GM23338 (cell line): ENCODE results near the gene CPLX1. TPM values are rescaled to one million over a fixed set of nuclear protein-coding genes. Genes with fewer than 3 reads are reported as not detected.

Source experiments
- ATAC-seq: fragments of 200-7000 bp; cut with Tn5 transposase; 3 replicates; pipeline ENCODE4 v1.9.1; 2020
- DNase-seq: peaks from one replicate; pipeline ENCODE4 v3.0.0-alpha.2; 2015; ENCODE audit warnings: low spot score
- H2AFZ ChIP-seq: fragments of 200-600 bp; sonication (generic); 2 replicates; pipeline ENCODE4 v1.8.0; 2016; ENCODE audit warnings: antibody characterized with exemption, mild to moderate bottlenecking, moderate library complexity
- H3F3A ChIP-seq: fragments of 200-600 bp; sonication (generic); replicated peaks from 2 replicates; pipeline ENCODE4 v1.8.0; 2017; ENCODE audit warnings: antibody characterized with exemption, mixed run types, low read depth
- H3K27ac ChIP-seq: fragments of 200-600 bp; sonication (generic); 2 replicates; pipeline ENCODE4 v1.6.1; 2016; ENCODE audit warnings: low read depth
- H3K27me3 ChIP-seq: fragments of 200-600 bp; sonication (generic); 2 replicates; pipeline ENCODE4 v1.8.0; 2016; ENCODE audit warnings: mild to moderate bottlenecking, mixed run types, moderate library complexity; ENCODE audit not compliant: insufficient read depth
- H3K36me3 ChIP-seq: fragments of 200-600 bp; sonication (generic); 2 replicates; pipeline ENCODE4 v1.8.0; 2016; ENCODE audit warnings: mild to moderate bottlenecking; ENCODE audit not compliant: insufficient read depth
- H3K4me1 ChIP-seq: fragments of 200-600 bp; sonication (generic); 2 replicates; pipeline ENCODE4 v1.8.0; 2016; ENCODE audit warnings: mild to moderate bottlenecking, moderate library complexity; ENCODE audit not compliant: insufficient read depth
- H3K4me2 ChIP-seq: fragments of 200-600 bp; sonication (generic); 2 replicates; pipeline ENCODE4 v1.7.1; 2017; ENCODE audit warnings: mixed run types
- H3K4me3 ChIP-seq: fragments of 200-600 bp; sonication (generic); 2 replicates; pipeline ENCODE4 v1.6.1; 2016; ENCODE audit warnings: mixed run types
- H3K79me2 ChIP-seq: fragments of 200-600 bp; sonication (generic); replicated peaks from 2 replicates; pipeline ENCODE4 v1.8.0; 2017; ENCODE audit warnings: mild to moderate bottlenecking; ENCODE audit not compliant: insufficient read depth
- H3K9me2 ChIP-seq: fragments of 200-600 bp; sonication (generic); 2 replicates; pipeline ENCODE4 v1.8.0; 2017; ENCODE audit not compliant: insufficient read depth
- H4K20me1 ChIP-seq: fragments of 200-600 bp; sonication (generic); replicated peaks from 2 replicates; pipeline ENCODE4 v1.8.0; 2017; ENCODE audit warnings: mild to moderate bottlenecking; ENCODE audit not compliant: insufficient read depth
- H3K27ac Mint-ChIP-seq: 2 replicates; pipeline ENCODE4 v1.8.0; 2020; ENCODE audit warnings: inconsistent platforms, mild to moderate bottlenecking, moderate library complexity, mixed read lengths
- H3K27me3 Mint-ChIP-seq: 3 replicates; pipeline ENCODE4 v1.8.0; 2022; ENCODE audit warnings: low read depth, mild to moderate bottlenecking, moderate library complexity, mixed read lengths, inconsistent platforms; ENCODE audit not compliant: insufficient read depth, poor library complexity
- H3K36me3 Mint-ChIP-seq: 3 replicates; pipeline ENCODE4 v1.8.0; 2021; ENCODE audit warnings: low read depth, mild to moderate bottlenecking, inconsistent platforms, moderate library complexity, mixed read lengths
- H3K4me1 Mint-ChIP-seq: 3 replicates; pipeline ENCODE4 v1.8.0; 2020; ENCODE audit warnings: mild to moderate bottlenecking, inconsistent platforms, mixed read lengths
- H3K4me3 Mint-ChIP-seq: 3 replicates; pipeline ENCODE4 v1.8.0; 2021; ENCODE audit warnings: moderate library complexity, mild to moderate bottlenecking, inconsistent platforms, mixed read lengths
- H3K9me3 Mint-ChIP-seq: 3 replicates; pipeline ENCODE4 v1.8.0; 2020; ENCODE audit warnings: moderate library complexity, mild to moderate bottlenecking, inconsistent platforms, mixed read lengths
- CREB1 ChIP-seq: fragments of 250-450 bp; sonication (Bioruptor Pico); IDR thresholded peaks from 2 replicates; pipeline ENCODE4 v1.5.0; 2020; ENCODE audit warnings: low read depth, mild to moderate bottlenecking, moderate library complexity
- EZH2 ChIP-seq: fragments of 200-600 bp; sonication (generic); IDR thresholded peaks from one replicate; pipeline ENCODE4 v1.8.0; 2017; ENCODE audit warnings: antibody characterized with exemption, mild to moderate bottlenecking, low read depth; ENCODE audit not compliant: unreplicated experiment
- EZH2phosphoT487 ChIP-seq: fragments of 200-600 bp; sonication (generic); IDR thresholded peaks from one replicate; pipeline ENCODE4 v1.8.1; 2018; ENCODE audit warnings: antibody characterized with exemption; ENCODE audit not compliant: unreplicated experiment
- JUNB ChIP-seq: IDR thresholded peaks from one replicate; pipeline ENCODE4 v1.6.1; 2016; ENCODE audit warnings: antibody characterized with exemption; ENCODE audit not compliant: unreplicated experiment
- NANOG ChIP-seq: IDR thresholded peaks from 2 replicates; pipeline ENCODE4 v1.6.1; 2016; ENCODE audit warnings: antibody characterized with exemption, borderline replicate concordance
- POLR2AphosphoS5 ChIP-seq: IDR thresholded peaks from 2 replicates; pipeline ENCODE4 v1.6.1; 2016; ENCODE audit warnings: antibody characterized with exemption, low read depth
- ZNF114 ChIP-seq: fragments of 250-450 bp; sonication (Bioruptor Pico); IDR thresholded peaks from 2 replicates; pipeline ENCODE4 v1.5.0; 2020; ENCODE audit warnings: mild to moderate bottlenecking, moderate library complexity
- ZNF331 ChIP-seq: fragments of 250-450 bp; sonication (Bioruptor Pico); IDR thresholded peaks from 2 replicates; pipeline ENCODE4 v1.5.0; 2020; ENCODE audit warnings: low read depth, mild to moderate bottlenecking, moderate library complexity
- polyA plus RNA-seq: library from polyadenylated mRNA; unstranded; fragments of >200 nt; fragmentation: Nextera tagmentation; extraction: Ambion mirVana; gene quantifications from 2 replicates; pipeline ENCODE4 v1.2.1, GENCODE V29; 2016
- total RNA-seq: library from RNA; depleted of rRNA; stranded (reverse); fragments of >200 nt; shearing (Covaris generic); gene quantifications from 2 replicates; pipeline ENCODE4 v1.2.3, GENCODE V29; 2014
- TF ChIP-seq, protein P1 (sequence below): IDR thresholded peaks from one replicate; pipeline ENCODE4 v1.6.1; 2018; ENCODE audit warnings: antibody characterized with exemption; ENCODE audit not compliant: unreplicated experiment

CPLX1 gene
- total and polyA plus RNA-seq, 2 experiments from 2014 or later, result 0.86 to 0.97 TPM

DNA sequence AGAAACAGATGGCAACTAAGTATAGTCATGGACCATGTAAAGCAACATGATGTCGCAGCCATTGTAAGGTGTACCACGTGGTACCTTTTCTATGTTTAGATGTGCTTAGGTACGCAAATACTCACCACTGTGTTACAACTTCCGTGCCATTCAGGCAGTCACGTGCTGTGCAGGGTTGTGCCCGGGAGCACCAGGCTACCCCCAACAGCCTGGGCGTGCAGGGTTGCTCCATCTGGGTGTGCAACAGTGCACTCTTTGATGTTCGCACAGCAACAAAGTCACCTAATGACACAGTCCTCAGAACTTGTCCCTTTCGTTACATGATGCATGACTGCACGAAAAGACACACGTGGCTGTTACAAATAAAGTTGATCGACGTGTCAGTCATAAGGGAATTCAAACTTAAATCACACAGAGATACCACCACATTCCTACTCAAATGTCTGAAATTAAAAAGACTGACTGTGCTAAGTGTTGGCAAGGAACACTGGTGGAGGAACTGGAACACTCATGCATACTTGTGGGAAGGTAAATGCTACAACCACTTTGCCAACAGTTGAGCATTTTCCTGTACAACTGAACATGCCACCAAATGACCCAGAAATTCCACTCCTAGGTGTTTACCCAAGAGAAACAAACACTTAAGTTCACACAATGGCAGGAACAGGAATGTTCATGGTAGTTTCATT is 24.3 kb downstream of the CPLX1 start (continued):
- TF ChIP-seq, protein P1, sequence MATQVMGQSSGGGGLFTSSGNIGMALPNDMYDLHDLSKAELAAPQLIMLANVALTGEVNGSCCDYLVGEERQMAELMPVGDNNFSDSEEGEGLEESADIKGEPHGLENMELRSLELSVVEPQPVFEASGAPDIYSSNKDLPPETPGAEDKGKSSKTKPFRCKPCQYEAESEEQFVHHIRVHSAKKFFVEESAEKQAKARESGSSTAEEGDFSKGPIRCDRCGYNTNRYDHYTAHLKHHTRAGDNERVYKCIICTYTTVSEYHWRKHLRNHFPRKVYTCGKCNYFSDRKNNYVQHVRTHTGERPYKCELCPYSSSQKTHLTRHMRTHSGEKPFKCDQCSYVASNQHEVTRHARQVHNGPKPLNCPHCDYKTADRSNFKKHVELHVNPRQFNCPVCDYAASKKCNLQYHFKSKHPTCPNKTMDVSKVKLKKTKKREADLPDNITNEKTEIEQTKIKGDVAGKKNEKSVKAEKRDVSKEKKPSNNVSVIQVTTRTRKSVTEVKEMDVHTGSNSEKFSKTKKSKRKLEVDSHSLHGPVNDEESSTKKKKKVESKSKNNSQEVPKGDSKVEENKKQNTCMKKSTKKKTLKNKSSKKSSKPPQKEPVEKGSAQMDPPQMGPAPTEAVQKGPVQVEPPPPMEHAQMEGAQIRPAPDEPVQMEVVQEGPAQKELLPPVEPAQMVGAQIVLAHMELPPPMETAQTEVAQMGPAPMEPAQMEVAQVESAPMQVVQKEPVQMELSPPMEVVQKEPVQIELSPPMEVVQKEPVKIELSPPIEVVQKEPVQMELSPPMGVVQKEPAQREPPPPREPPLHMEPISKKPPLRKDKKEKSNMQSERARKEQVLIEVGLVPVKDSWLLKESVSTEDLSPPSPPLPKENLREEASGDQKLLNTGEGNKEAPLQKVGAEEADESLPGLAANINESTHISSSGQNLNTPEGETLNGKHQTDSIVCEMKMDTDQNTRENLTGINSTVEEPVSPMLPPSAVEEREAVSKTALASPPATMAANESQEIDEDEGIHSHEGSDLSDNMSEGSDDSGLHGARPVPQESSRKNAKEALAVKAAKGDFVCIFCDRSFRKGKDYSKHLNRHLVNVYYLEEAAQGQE, result no peak
- TF ChIP-seq CREB1 (CRISPR knock-in tag), result no peak
- no peak for TF ChIP-seq ZNF114 (CRISPR knock-in tag)
- no peak for TF ChIP-seq JUNB

DNA sequence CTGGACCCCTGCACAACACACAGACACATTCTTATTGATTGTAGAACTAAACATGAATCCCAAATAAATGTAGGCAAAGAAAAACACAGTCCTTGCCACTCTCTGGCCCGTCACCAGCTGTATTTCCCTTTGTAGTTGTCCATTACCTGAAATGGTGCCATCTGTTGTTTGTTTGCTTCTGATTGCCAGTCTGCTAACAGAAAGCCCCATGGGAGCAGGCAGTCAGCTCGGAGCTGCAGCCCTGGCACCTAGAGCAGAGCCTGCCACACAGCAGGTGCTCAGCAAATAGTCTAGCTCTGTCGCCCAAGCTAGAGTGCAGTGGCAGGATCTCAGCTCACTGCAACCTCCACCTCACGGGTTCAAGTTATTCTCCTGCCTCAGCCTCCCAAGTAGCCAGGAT is 28.9 kb downstream of the CPLX1 start:
- Histone ChIP-seq H3K36me3 (no peaks in the 10 kb centered on the region), H3K9me2 (no peaks in the 10 kb centered on the region), H3K79me2 (no peaks in the 10 kb centered on the region), H3F3A (0 out of 2 replicates have a peak, but pooled peaks cover 9% of the 10 kb centered on the region), H3K27ac (no peak overlapping the region), H3K4me3 (no peak overlapping the region), H3K4me2 (no peak overlapping the region), H4K20me1 (no peaks in the 10 kb centered on the region), H2AFZ (no peak overlapping the region), H3K4me1 (peaks cover 26% of the 10 kb centered on the region), H3K27me3 (peaks cover 47% of the 10 kb centered on the region)
- Mint-ChIP-seq H3K4me1 (peaks cover 26% of the 10 kb centered on the region), H3K27me3 (peaks cover 53% of the 10 kb centered on the region), H3K36me3 (no peaks in the 10 kb centered on the region; the same call in 2 of the 3 replicates), H3K9me3 (no peaks in the 10 kb centered on the region), H3K4me3 (no peak overlapping the region), H3K27ac (no peak overlapping the region)
- no peak for ATAC-seq
- no peak for DNase-seq
- TF ChIP-seq EZH2 (no peak), EZH2phosphoT487 (no peak), JUNB (no peak), ZNF114 (CRISPR knock-in tag) (no peak), NANOG (no peak), ZNF331 (no peak), POLR2AphosphoS5 (no peak)
- TF ChIP-seq, protein P1, result no peak
